SH-SY5Y (cell line): ENCODE results near the gene ANKFY1.

Source experiments
- GATA2 ChIP-seq: IDR thresholded peaks from 2 replicates; pipeline ENCODE4 v1.6.1; 2011; ENCODE audit warnings: mild to moderate bottlenecking, low read depth, low read length
- GATA3 ChIP-seq: IDR thresholded peaks from 2 replicates; pipeline ENCODE4 v1.6.1; 2011; ENCODE audit warnings: low read depth, mild to moderate bottlenecking, low read length, moderate library complexity

DNA sequence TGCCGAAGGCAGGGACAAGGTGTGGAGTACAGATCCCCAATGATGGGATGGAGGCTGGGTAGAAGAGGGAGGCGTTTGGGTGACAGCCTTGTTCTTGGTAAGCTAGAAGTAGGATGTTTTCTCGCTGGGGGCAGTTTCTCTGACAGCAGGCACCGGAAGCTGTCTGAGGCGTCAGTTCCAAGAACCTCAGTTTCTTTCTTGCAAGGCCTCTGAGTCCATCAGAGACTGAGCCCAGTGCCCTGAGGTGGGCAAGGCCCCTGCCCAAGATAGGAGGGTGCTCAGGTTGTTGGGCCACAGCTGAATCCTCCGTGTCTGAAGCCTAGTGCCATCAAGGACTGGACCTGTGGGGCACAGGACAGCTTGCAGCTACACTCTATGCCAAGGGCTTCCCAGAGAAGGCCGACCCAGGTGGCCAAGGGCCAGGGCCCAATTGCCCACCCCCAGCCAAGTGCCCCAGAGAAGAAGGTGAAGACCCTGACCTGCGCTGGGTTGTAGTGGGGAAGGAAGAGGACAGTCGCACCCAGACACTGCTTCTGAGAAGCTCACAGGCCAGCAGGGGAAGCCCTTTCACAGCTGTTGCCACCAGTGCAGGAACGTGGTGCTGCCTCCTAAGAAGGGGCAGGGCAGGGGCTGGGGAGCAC lies 107.7 kb downstream of the ANKFY1 start:
- TF ChIP-seq GATA2 = no peak
- no peak for TF ChIP-seq GATA3
